SW480 (cell line): ENCODE measurements around the gene PIP4P1.
"Not testable (repeated sequence)": the region's sequence is repeated elsewhere in the genome, so short reads cannot be mapped to it uniquely, and the experiment has no call there.

Experiments
- DNase-seq: peaks from one replicate; pipeline ENCODE4 v3.0.0-alpha.2; 2016; ENCODE audit warnings: low spot score

PIP4P1 gene

GRCh38 chr14:20461225-20462141 lies at the start of gene PIP4P1:
Gene PIP4P1, minus strand, starts transcription at chr14:20461434. Its CDS starts 109 bp downstream, at chr14:20461325.
- peak; percentile 100 for DNase-seq

- no peak for DNase-seq
Measured at GRCh38 chr14:20508367-20508766, 47.1 kb upstream of the PIP4P1 start.

- DNase-seq, result not testable (repeated sequence)
Measured at GRCh38 chr14:20507537-20507936, 46.3 kb upstream of the PIP4P1 start.

GRCh38 chr14:20506752-20507151 lies 45.5 kb upstream of the PIP4P1 start:
- not testable (repeated sequence) for DNase-seq

GRCh38 chr14:20506276-20506675 lies 45.0 kb upstream of the PIP4P1 start:
- DNase-seq, result not testable (repeated sequence)

- DNase-seq, result no peak
Measured at GRCh38 chr14:20503898-20504297, 42.7 kb upstream of the PIP4P1 start.

GRCh38 chr14:20501346-20501745 lies 40.1 kb upstream of the PIP4P1 start:
- no peak for DNase-seq

GRCh38 chr14:20499881-20500280 lies 38.6 kb upstream of the PIP4P1 start:
- DNase-seq, result no peak

GRCh38 chr14:20499108-20499507 lies 37.9 kb upstream of the PIP4P1 start:
- DNase-seq, result no peak

- no peak for DNase-seq
Measured at GRCh38 chr14:20498622-20499021, 37.4 kb upstream of the PIP4P1 start.

GRCh38 chr14:20494935-20495766 lies 33.9 kb upstream of the PIP4P1 start:
- DNase-seq, result no peak

- no peak for DNase-seq
Measured at GRCh38 chr14:20493634-20494033, 32.4 kb upstream of the PIP4P1 start.

- no peak for DNase-seq
Measured at GRCh38 chr14:20492486-20492885, 31.3 kb upstream of the PIP4P1 start.

- no peak for DNase-seq
Measured at GRCh38 chr14:20490563-20490962, 29.3 kb upstream of the PIP4P1 start.

GRCh38 chr14:20489093-20489994 lies 28.1 kb upstream of the PIP4P1 start:
- DNase-seq, result peak; percentile 41

- DNase-seq, result no peak
Measured at GRCh38 chr14:20487396-20487725, 26.1 kb upstream of the PIP4P1 start.

GRCh38 chr14:20486684-20487395 lies 25.6 kb upstream of the PIP4P1 start:
- DNase-seq, result no peak

GRCh38 chr14:20485900-20486299 lies 24.7 kb upstream of the PIP4P1 start:
- no peak for DNase-seq

GRCh38 chr14:20482382-20482781 lies 21.1 kb upstream of the PIP4P1 start:
- no peak for DNase-seq

GRCh38 chr14:20478894-20479293 lies 17.7 kb upstream of the PIP4P1 start:
- no peak for DNase-seq

- no peak for DNase-seq
Measured at GRCh38 chr14:20477211-20477876, 16.1 kb upstream of the PIP4P1 start.
